Panc1 (cell line): ENCODE results near the gene PTPRK.

Source experiments
- CTCF ChIP-seq: fragments of 450-650 bp; IDR thresholded peaks from 2 replicates; pipeline ENCODE4 v1.5.1; 2017; ENCODE audit warnings: mild to moderate bottlenecking
- POLR2AphosphoS5 ChIP-seq: IDR thresholded peaks from 2 replicates; pipeline ENCODE4 v1.6.1; 2012; ENCODE audit warnings: mild to moderate bottlenecking, low read depth, low read length, moderate library complexity
- SIN3A ChIP-seq: IDR thresholded peaks from 2 replicates; pipeline ENCODE4 v1.6.1; 2012; ENCODE audit warnings: low read depth, mild to moderate bottlenecking, low read length, moderate library complexity, borderline replicate concordance; ENCODE audit not compliant: insufficient read depth

DNA sequence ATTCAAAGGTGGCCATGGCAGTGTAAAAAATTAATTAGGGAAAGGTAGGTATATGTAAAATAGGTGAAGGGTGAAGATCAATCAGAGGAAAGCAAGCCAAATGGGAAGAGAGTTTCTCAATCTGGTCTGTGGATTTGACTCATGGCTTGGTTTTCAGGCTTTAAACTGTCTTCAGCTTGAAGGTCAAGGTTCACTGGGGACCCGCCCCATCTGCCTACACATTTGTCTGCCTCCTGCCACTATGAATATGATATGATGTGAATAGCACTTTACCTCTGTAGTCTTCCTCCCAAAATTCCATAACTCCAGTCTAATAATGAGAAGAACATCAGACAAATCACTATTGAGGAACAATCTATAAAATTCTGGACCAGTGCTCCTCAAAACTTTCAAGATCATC, 587.3 kb downstream of the PTPRK start:
- TF ChIP-seq CTCF (no peak), POLR2AphosphoS5 (no peak), SIN3A (no peak)
